HG02852 (cell line): ENCODE measurements around the gene PSMD5.

Experiments used
- ATAC-seq: cut with Tn5 transposase; IDR thresholded peaks from one replicate; pipeline ENCODE4 v1.9.1; 2021; ENCODE audit warnings: mild to moderate bottlenecking, moderate library complexity; ENCODE audit not compliant: unreplicated experiment

Gene PSMD5

DNA sequence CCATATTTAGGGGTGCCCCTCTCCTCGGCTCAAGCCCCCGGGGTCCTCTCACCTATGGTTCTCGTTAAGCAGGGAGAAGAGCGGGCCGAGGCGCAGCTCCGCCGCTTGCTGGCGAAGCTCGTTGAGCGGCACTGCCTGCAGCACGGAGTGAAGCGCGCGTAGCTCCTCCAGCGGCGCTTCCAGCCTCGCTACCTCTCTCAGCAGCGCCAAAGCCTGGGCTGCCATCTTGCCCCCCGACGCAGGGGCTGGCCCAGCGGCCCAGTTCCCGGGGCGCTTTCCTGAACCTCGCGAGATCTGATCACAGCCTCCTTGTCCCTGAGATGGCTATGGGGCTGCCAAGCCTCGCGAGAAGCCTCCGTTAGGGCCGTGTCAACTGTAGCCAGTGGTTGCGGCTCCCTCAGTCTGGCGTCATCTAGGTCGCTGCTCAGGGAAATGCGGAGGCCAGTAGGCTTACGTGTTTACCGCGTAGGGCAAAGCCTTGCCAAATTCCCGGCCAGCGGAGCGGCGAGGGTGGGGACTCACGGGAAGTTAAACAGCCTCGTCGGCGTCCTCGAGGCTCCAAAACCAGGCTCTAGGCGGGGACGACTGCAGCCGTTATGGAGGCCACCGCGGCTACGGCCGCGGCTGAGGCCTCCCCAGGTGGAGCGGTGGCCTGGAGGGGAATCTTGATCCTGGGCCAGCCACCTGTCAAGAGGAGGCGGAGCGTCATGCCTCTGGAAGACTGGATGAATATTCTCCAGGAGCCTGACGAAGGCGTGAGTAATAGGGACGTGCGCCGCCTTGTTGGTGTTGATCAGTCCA is at the start of gene PSMD5:
Gene PSMD5, minus strand, starts transcription at position 238 of the 801 bp plus-strand sequence. Its CDS starts 13 bp downstream, at position 225.
- ATAC-seq, result peak; percentile 99

DNA sequence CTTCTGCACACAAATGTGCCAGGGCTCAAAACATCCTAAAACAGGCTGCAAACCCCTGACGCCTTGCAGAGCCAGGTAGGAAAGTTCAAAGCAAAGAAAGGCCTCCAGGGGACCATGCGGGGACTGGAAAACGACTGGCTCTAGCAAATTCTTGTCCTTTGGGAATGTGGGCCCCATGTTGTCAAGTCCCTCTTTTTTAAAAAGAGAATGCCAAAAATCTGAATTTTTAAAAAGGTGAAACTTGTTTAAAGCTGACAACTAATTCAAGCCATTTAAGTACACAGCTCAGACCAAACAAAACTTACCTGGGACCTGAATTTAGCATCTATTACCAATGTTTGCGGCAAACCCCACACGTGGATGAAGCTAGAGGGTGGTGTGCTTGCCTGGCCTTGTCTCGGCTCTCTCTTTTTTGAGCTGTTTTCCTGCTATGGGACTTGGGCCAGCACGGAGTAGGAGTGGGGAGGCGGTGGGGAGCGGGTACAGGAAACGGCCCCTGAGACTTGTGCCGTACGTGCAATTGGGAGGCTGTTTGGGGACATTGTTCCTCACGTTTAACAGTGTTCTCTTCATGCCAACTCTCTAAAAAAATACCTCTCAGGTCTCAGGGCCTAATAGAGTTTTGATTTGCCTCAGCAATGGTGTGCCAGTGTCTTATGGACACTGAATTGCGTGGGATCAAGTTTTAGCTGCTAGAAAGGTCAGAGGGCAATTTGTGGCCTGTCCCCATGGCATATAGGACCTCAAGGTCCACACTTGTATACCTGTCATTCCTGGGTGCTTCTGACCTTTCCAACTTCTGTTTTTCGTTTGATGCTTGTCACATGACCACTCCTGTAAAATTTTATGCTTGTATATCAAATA is 49.4 kb upstream of the PSMD5 start:
- peak; percentile 24 for ATAC-seq

DNA sequence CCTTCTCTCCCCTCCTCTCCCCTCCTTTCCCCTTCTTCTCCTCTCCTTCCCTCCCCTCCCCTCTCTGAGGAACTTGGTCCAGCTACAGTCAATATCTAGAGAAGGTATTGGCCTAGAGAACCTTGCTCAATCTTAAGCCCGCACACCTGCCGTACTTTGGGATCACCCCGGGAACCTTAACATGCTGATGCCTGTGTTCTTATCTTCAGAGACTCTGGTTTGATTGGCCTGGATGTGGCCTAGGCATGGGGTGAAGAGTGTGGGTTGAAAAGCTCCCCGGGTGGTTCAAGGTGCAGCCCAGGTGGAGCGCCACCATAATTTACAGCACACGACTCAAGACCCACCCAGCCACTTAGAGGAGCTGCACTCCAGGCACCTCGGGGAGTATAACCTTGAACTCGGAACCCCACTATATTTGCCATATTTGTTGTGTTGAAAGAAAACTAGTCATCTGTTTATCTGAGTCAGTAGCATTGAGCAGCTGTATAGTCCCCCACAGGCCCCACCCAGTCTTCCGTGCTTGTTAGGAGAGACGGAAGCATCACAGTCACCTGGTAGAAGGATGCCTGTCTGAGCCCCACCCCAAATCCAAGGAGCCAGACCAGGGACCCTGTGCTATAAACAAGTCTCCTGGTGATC is 48.6 kb upstream of the PSMD5 start:
- ATAC-seq, result no peak

DNA sequence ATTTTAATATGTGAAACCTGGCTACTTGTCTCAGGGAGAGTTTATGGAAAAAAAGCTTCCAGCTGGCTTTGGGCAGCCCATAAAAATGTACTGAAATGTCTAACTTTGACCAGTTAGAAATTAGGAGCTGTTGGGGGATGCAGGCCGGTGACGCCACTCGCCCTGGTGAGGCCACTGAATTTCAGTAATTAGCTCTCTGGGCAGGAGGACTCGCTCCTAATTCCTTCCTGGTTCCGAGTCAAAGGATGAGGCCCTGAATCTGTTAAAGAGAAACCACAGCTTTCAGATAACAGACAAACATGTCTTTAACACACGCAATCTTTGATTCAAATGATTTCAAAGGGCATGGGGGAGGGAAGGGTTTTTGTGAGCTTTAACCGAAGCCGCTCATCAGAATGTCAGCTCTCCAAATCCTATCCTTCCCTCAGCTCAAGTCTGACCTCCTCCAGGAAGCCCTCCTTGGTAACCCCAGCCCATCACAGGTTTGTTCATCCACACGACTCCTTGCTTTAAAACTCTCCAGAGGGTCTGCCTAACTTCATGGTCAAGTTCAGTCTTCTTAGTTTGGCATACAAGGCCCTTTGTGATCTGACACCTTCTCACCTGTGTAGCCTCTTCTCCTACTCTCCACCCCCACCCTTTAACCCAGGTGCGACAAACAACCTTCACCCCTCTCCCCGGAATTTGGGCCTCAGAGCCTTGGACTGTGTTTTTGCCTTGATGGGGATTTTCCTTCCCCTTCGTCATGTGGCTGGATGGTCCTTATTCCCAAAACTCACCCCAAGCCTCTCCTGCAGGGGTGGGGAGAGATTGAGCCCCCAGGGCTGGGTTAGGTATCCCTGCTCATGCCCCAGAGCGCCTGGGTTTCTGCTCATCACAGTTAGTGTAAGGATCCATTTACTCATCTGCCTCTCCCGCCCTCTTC is 47.9 kb upstream of the PSMD5 start:
- ATAC-seq, result no peak

DNA sequence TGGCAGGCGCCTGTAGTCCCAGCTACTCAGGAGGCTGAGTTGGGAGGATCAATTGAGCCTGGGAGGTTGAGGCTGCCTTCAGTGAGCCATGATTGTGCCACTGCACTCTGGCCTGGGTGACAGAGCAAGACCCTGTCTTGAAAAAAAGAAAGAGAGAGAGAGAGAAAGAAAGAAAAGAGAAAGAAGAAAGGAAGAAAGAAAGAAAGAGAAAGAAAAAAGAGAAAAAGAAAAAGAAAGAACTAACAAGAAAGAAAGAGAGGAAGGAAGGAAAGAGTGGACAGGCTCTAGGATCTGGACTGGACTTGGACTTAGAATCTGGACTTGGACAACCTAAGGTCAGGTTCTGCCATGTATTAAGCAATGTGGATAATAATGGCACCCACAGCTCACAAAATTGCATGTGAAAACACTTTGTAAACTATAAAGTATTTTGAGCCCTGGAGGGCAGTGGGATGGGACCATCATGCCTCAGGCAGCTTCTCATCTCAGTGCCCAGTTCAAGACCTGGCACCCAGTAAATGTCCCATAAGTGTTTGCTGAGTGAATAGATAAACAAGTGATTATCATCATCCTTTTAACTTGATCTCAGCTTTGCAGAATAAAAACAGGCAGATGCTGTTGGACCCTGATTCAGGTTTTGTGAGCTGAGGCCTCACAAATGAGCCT is 47.0 kb upstream of the PSMD5 start:
- no peak for ATAC-seq

DNA sequence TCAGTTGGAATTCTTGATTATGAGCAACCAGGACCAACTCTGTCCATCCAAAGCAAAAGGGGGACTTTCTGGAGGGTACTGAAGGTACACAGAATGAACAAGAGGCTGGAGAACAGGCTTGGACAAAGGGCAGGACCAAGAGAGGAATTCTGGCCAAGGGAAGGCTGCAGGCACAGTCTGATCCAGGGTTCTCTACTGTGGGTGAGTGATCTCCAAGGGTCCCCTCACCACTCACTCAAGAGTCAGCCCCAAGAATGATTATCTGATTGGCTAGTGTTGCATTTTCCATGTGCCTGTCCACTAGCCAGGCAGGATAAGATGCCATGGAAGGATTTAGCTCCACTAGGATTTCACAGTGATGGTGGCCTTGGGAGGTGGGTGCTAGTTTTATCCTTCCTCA is 45.9 kb upstream of the PSMD5 start:
- ATAC-seq, result no peak

DNA sequence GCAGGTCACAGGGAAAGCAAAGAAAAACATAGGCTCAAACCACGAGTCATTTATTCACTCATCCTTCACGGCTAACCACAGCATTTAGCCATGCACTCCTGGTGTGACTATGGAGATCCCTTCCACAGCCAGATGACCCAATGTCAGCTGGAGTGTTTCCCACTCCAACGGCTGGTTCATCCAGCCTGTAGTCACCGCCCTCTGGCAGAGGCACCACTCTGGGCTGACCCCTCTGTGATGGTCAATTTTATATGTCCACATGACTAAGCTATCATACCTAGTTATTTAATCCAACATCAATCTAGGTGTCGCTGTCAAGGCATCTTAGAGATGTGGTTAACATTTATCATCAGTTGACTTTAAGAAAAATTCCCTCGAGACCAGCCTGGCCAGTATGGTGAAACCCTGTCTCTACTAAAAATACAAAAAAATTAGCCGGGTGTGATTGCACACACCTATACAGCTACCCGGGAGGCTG is 43.8 kb upstream of the PSMD5 start:
- ATAC-seq, result no peak

DNA sequence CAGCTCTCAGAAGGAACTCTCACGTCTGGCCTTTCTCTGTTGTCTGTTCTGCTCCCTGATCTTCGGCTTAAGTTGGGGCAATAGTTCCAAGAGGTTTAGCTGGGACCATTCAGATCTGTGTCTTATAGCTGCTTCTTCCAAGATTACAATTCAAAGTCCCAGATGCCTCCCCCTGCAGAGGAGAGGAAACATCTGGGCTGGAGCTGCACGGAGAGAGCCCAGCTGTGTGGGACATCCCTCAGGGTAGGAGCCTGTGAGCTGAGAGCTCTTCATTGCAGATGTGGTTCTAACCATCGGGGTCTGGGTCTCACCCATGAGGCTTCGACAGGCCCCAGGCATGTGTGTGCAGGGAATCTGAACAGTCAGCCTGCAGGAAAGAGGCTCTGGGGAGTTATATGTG is 43.2 kb upstream of the PSMD5 start:
- ATAC-seq, result no peak

DNA sequence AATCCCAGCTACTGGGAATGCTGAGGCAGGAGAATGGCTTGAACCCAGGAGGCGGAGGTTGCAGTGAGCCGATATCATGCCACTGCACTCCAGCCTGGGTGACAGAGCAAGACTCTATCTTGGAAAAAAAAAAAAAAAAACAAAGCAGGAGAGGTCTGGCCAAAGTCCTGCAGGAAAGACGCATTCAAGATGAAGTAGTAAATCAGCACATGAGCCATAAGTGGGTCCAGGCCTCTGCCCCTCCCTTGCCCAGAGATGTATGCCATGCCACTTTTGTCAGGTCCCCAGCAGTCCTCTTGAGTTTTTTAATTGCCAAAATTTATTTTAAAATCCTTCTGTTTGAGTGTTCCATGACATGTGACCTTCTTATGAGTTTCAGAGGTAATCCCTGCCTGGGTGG is 42.7 kb upstream of the PSMD5 start:
- no peak for ATAC-seq

DNA sequence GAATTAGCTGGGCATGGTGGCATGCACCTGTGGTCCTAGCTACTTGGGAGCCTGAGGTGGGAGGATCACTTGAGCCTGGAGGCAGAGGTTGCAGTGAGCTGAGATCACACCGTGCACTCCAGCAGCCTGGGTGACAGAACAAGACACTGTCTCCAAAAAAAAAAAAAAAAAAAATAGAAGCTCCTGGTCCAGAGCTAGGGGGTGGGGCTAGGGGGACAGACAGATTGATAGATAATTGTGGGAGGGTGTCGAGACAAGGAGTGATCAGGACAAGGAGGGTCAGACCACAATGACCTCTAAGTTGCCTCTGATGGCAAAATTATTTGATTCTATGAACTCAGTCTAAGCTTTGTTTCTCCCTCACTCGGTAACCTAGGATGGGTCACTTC is 40.9 kb upstream of the PSMD5 start:
- no peak for ATAC-seq

DNA sequence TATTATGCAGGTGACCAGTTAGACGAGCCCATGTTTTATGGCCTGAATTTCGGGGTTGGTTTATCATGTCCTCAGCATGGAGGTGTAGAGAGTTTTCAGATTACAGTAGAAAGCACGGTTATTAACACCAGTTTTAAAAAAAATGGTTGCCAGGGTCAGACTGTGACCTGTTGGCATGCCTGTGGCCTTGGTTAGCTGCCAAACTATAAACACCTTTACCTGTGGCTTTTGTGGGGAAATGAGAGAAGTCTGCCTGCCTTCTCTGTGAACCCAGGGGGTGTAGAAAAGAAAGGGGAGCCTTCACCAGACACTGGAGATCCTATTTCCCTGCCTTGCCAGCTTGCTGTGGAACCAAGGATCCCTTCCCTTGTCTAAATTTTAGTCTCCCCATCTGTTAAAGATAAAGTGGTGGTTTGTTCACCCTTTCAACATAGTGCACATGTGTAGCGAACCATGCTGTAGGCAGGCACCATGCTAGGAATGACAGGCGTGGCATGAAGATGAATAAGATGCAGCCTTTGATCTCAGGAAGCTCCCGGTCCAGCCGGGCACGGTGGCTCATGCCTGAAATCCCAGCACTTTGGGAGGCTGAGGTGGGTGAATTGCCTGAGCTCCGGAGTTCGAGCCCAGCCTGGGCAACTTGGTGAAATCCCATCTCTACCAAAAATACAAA is 40.3 kb upstream of the PSMD5 start:
- ATAC-seq, result no peak

DNA sequence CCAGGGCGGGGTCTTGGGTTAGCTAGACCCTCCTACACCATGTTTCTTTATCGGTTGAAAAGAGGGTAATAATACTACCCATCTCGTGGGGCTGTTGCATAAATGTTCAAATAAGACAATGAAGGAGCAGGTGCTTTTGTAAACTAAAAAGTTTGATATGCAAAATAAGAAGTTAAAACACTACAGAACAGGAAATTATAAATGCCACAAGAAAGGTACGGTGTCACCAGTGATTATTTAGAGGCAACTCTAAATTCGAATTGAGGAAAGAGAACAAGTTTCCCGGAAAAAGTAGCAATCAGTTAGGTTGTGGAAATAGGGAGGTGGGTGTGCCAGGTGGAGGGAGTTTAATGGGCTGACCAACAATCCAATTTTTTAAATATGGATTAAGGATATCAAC is 36.7 kb upstream of the PSMD5 start:
- ATAC-seq, result no peak

DNA sequence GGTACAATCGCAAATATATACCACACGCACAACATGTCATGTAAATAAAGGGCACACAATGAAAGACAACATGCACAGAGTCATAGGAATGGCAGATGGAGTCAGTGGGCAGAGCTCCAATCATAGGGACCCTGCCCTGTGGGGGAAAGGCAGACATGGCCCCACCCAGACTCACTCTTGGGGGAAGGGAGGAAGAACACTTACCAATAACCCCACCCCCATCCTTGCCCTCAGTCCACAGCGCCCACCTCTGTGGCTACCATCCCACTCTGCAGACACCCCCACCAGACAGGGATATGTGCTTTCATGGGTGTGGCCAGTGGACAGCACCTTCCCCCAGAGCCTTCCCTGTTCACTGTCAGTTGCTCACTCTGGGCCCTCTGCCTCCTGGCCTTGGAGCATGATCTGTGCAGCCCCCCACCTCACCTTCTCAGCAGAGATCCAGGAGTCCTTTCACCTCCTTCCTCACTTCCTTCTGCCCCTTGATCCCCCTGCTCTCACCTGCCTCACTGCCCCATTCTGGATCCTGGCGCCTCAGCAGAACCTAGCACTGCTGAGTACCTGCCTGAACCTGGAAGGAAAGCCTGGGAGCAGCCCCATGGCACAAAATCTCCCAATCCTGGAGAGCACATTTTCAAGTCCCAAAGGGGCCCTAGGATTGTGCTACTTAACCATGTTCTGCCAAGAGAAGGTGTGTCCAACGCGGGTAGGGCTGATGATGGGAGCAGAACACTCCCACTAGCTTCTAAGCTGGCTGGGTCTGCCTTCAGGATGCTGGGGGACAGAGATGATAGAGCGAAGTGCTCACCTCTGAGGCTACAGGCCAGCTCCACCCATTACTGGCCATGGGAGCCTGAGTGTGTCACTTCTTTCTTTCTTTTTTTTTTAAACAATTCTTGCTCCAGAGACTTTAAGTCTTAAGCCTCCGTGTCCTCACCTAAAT is 35.7 kb upstream of the PSMD5 start:
- no peak for ATAC-seq

DNA sequence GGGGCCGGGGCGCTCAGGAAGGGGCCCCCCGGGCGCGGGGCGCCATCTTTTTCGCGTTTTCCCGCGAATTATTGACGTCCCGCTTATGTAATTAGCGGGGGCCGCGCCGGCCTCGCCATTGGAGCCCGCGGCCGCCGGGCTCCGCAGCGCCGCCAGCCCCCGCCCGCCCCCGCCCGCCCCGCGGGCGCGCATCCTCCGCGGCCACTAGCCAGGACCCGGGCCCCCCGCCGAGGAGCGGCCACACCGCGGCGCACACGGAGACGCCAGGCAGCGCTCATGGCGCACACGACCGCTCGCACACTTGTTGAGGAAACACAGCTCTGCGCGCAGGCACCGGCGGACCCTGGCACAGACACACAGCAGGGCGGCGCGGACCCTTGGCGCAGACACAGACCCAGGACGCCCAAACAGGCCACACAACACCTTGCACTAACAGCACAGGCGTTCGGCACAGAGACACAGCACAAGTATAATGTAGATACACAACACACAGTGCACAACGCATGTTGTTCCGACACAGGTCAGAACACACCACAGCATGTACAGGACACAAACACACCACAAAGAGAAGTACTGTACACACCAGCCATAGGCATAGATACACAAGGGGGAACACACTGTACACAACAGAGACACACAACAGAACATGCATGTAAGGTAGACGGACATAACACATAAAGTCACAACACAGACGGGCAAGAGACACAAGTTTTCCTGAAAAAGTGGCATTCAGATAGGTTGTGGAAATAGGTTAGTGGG is 34.7 kb upstream of the PSMD5 start:
- peak; percentile 40 for ATAC-seq

DNA sequence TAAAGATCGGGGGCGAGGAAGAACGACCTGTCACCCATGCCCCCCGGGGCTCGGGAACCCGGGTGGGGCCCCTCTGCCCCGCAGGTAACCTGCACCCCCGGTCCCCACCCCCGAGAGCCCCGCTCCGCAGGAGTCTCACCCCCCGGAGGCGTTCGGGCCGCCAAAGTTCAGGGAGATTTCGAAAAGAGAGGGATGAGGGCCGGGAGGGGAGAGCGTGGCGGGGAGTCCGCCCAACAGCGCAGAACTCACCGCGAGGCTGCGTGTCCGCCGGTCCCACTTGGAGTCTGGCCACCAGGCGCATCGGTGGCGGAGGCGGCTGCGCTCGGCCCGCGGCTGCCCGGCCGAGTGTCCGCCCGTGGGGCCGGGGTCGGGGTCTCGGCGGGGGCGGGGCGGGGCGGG is 34.1 kb upstream of the PSMD5 start, which contains the start of gene PHF19:
Gene PHF19, minus strand, starts transcription at position 347 of the 399 bp plus-strand sequence. CDS start 2,447 bp downstream, outside the sequence.
- peak; percentile 10 for ATAC-seq

DNA sequence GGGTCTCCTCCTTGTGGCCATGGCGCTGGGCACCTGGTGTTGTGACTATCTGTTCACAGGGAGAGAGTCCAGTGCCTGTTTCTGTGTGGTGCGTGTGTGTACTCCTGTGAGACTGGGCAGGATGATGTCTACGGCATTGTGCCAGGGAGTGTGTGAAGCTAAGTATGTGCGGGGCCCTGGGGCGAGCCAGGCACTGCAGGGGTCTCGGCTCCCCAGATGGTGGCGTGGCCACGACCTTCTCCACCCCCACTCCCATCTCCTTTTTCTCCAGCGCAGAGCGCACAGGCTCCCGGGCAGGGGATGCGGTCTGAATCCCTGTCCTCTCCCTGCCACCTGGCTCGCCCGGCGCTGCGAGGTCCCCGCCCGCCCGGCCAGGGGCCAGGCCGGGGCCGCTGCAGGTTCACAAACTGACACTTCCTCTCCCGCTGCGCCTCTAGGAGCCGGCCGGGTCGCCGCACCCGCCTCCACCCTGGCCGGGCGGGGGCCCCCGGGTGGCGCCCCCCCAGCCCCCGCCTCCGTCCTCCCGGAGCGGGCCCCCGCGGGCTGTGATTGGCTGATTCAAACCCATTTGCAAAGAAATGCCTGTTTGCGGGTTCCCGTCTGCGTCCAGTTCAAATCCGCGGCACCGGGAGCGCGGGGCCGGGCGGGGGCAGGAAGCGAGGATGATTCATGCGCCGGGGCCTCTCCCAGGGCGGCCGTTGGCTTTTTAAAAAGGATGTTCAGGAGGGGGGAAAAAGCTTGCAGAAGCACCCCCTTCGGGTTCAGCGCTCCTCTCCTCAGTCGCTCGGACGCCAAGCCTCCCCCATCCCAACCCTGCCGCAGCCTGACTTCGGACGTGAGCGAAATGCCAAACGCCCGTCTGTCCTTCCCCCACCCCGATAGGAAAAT is 33.5 kb upstream of the PSMD5 start:
- ATAC-seq, result peak; percentile 61

DNA sequence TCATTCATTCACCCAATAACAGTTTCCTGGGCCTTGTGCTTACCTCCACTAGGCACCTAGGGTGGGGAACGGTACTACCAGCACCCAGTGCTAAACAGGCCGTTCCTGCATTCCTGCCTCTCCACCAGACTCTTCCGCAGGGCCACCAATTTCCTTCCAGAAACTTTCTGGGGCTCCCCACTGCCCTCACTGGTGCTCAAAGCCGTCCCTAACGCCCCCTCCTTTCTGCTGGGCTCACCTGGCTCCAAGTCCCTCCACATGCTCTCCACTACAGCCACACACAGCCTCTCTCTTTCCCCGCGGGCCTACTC is 32.9 kb upstream of the PSMD5 start:
- ATAC-seq, result no peak
